Measurements from ENCODE around the gene PDCD1.
A peak's percentile ranks its signal among the peaks of the same experiment; 100 is the strongest.

The PDCD1 gene

GRCh38 chr2:241864168-241864849 lies 5.6 kb upstream of the PDCD1 start:
- no peak for DNase-seq

GRCh38 chr2:241863536-241863954 lies 4.9 kb upstream of the PDCD1 start:
- peak in 1 of 2 donors; percentile 45 for DNase-seq

- no peak for DNase-seq
Measured at GRCh38 chr2:241862775-241863535, 4.3 kb upstream of the PDCD1 start.

GRCh38 chr2:241862093-241862492 lies 3.4 kb upstream of the PDCD1 start:
- no peak for DNase-seq

- no peak for DNase-seq
Measured at GRCh38 chr2:241861264-241861663, 2.6 kb upstream of the PDCD1 start.

- DNase-seq, result no peak
Measured at GRCh38 chr2:241860184-241861078, 1.7 kb upstream of the PDCD1 start.

- DNase-seq, result no peak
Measured at GRCh38 chr2:241859436-241860183, 916 bp upstream of the PDCD1 start.

GRCh38 chr2:241859017-241859435 lies 332 bp upstream of the PDCD1 start:
- DNase-seq, result no peak

GRCh38 chr2:241857572-241858121 lies 1.0 kb downstream of the PDCD1 start:
- no peak for DNase-seq

GRCh38 chr2:241857041-241857541 lies 1.6 kb downstream of the PDCD1 start:
- DNase-seq, result no peak

- no peak for DNase-seq
Measured at GRCh38 chr2:241855888-241856422, 2.7 kb downstream of the PDCD1 start.

GRCh38 chr2:241855245-241855887 lies 3.3 kb downstream of the PDCD1 start:
- no peak for DNase-seq

GRCh38 chr2:241854342-241855244 lies 4.1 kb downstream of the PDCD1 start:
- no peak for DNase-seq

GRCh38 chr2:241853651-241854341 lies 4.9 kb downstream of the PDCD1 start:
- DNase-seq, result peak in 1 of 2 donors; percentile 25

- no peak for DNase-seq
Measured at GRCh38 chr2:241852981-241853631, 5.6 kb downstream of the PDCD1 start.

- DNase-seq, result no peak
Measured at GRCh38 chr2:241852116-241852980, 6.3 kb downstream of the PDCD1 start.

GRCh38 chr2:241851325-241852115 lies 7.2 kb downstream of the PDCD1 start:
- DNase-seq, result no peak

Measured in bone marrow (tissue), 2 donors.